Adipocyte (in vitro differentiated cells): ENCODE data around the gene ARPC5L.
"Not testable (repeated sequence)": the region's sequence is repeated elsewhere in the genome, so short reads cannot be mapped to it uniquely, and the experiment has no call there.

Experiments
- DNase-seq: peaks from one replicate; pipeline ENCODE4 v3.0.0-alpha.2; 2015; ENCODE audit warnings: low read depth
- H3K27me3 ChIP-seq: replicated peaks from 2 replicates; pipeline ENCODE4 v1.7.0; 2013; ENCODE audit warnings: mild to moderate bottlenecking, low read length, moderate library complexity; ENCODE audit not compliant: control insufficient read depth, insufficient read depth
- H3K36me3 ChIP-seq: 2 replicates; pipeline ENCODE4 v1.7.0; 2013; ENCODE audit warnings: low read length, mild to moderate bottlenecking, moderate library complexity; ENCODE audit not compliant: control insufficient read depth, insufficient read depth, severe bottlenecking
- H3K4me1 ChIP-seq: 2 replicates; pipeline ENCODE4 v1.7.0; 2013; ENCODE audit warnings: mild to moderate bottlenecking, low read length, moderate library complexity; ENCODE audit not compliant: control insufficient read depth, insufficient read depth
- H3K4me3 ChIP-seq: 2 replicates; pipeline ENCODE4 v1.7.0; 2013; ENCODE audit warnings: mild to moderate bottlenecking, low read length, moderate library complexity
- H3K9ac ChIP-seq: 2 replicates; pipeline ENCODE4 v1.7.0; 2013; ENCODE audit warnings: mild to moderate bottlenecking, low read length, moderate library complexity
- H3K9me3 ChIP-seq: 2 replicates; pipeline ENCODE4 v1.7.0; 2013; ENCODE audit warnings: mild to moderate bottlenecking, low read length, moderate library complexity; ENCODE audit not compliant: control insufficient read depth

Gene ARPC5L

GRCh38 chr9:124906966-124907365 is 45.0 kb downstream of the ARPC5L start:
- Histone ChIP-seq H3K9me3 (no peaks in the 10 kb centered on the region), H3K9ac (no peak overlapping the region), H3K4me1 (peaks cover 9% of the 10 kb centered on the region), H3K36me3 (peaks cover 33% of the 10 kb centered on the region), H3K4me3 (no peak overlapping the region), H3K27me3 (no peaks in the 10 kb centered on the region)
- no peak for DNase-seq

- DNase-seq, result no peak
- Histone ChIP-seq H3K9me3 (no peaks in the 10 kb centered on the region), H3K4me3 (no peak overlapping the region), H3K4me1 (peaks cover 9% of the 10 kb centered on the region), H3K36me3 (peaks cover 44% of the 10 kb centered on the region), H3K9ac (no peak overlapping the region), H3K27me3 (no peaks in the 10 kb centered on the region)
Measured at GRCh38 chr9:124908098-124908497, 46.2 kb downstream of the ARPC5L start.

- Histone ChIP-seq H3K9me3 (no peaks in the 10 kb centered on the region), H3K4me1 (peaks cover 9% of the 10 kb centered on the region), H3K4me3 (no peak overlapping the region), H3K27me3 (no peaks in the 10 kb centered on the region), H3K36me3 (peaks cover 63% of the 10 kb centered on the region), H3K9ac (no peak overlapping the region)
- DNase-seq, result no peak
Measured at GRCh38 chr9:124911766-124912165, 49.8 kb downstream of the ARPC5L start.

- no peaks in the 10 kb centered on the region for H3K9me3 ChIP-seq
- H3K9ac ChIP-seq, result no peak overlapping the region
- peaks cover 6% of the 10 kb centered on the region for H3K4me1 ChIP-seq
- no peak overlapping the region for H3K4me3 ChIP-seq
- DNase-seq, result no peak
- no peaks in the 10 kb centered on the region for H3K27me3 ChIP-seq
- peaks cover 52% of the 10 kb centered on the region for H3K36me3 ChIP-seq
Measured at GRCh38 chr9:124913378-124913777, 51.4 kb downstream of the ARPC5L start.

- Histone ChIP-seq H3K9ac (no peak overlapping the region), H3K4me3 (no peak overlapping the region), H3K9me3 (no peaks in the 10 kb centered on the region), H3K27me3 (no peaks in the 10 kb centered on the region), H3K4me1 (peaks cover 3% of the 10 kb centered on the region), H3K36me3 (peaks cover 66% of the 10 kb centered on the region)
- DNase-seq, result no peak
Measured at GRCh38 chr9:124914753-124915405, 52.9 kb downstream of the ARPC5L start.

DNA sequence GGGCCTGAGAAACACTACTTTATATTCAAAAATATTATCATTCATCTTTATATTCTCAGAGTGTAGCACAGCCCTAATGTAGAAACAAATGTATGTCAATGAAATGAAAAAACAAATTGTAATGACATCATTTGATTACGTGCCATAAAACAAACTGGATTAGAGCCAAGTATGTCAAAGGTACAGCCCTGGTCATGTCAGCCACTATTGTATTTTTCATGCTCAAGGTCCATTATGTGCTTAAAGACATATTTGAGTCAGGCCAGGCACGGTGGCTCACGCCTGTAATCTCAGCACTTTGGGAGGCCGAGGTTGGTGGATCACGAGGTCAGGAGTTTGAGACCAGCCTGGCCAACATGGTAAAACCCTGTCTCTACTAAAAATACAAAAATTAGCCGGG is 58.5 kb downstream of the ARPC5L start:
- not testable (repeated sequence) for H3K4me1 ChIP-seq, H3K4me3 ChIP-seq, H3K9ac ChIP-seq, H3K27me3 ChIP-seq, H3K9me3 ChIP-seq, DNase-seq
- H3K36me3 ChIP-seq, result peaks cover 59% of the 10 kb centered on the region
